Cardiac septum (tissue), 1 donor: ENCODE measurements around the gene TP53BP1. TPM values are rescaled to one million over a fixed set of nuclear protein-coding genes. Genes with fewer than 3 reads are reported as not detected.
"Not testable (repeated sequence)": the region's sequence is repeated elsewhere in the genome, so short reads cannot be mapped to it uniquely, and the experiment has no call there.

Source experiments
- DNase-seq: peaks from one replicate; pipeline ENCODE4 v3.0.0-alpha.2; 2020; ENCODE audit warnings: low spot score
- intact Hi-C: fragments of 100-400 bp; cut with DNase I; formaldehyde crosslinking; loops from one replicate; pipeline ENCODE4 v1.14.0; 2022
- long read RNA-seq: library from polyadenylated mRNA; unstranded; transcript quantifications from one replicate; pipeline ENCODE4 v2.0.0, GENCODE V29; 2021
- total RNA-seq: library from RNA; stranded (reverse); fragmentation: NEBNext Ultra II Directional; extraction: Animal tissue kit (Norgen Biotek cat#: 25700); gene quantifications from one replicate; pipeline ENCODE4 v1.2.1, GENCODE V29; 2021
- donor health status: DM: no; HTN: no; CAD: no.

Gene TP53BP1
- 33.1 TPM for total RNA-seq
- long read RNA-seq, full-length matches to known transcripts, result 3 of 22 reads
- long read RNA-seq, partial matches to known transcripts, result 11 of 22 reads
- long read RNA-seq, other reads (novel, unspliced or antisense), result 8 of 22 reads

- intact Hi-C loops, result loop anchor here (1.0 kb wide), 1 partner anchor 17 kb away; no protein-coding TSS in a partner anchor
- peak; percentile 99 for DNase-seq
Measured at GRCh38 chr15:43492673-43493601, at the start of gene TP53BP1. Gene TP53BP1, minus strand, starts transcription at chr15:43493156. Its CDS starts 113 bp downstream, at chr15:43493043.

GRCh38 chr15:43541785-43542184 lies 48.8 kb upstream of the TP53BP1 start:
- intact Hi-C loops, result no loop called here
- no peak for DNase-seq

GRCh38 chr15:43538091-43538490 lies 45.1 kb upstream of the TP53BP1 start:
- no peak for DNase-seq
- intact Hi-C loops, result no loop called here

GRCh38 chr15:43534897-43535296 lies 41.9 kb upstream of the TP53BP1 start:
- DNase-seq, result no peak
- intact Hi-C loops, result no loop called here

- intact Hi-C loops, DNase-seq: not testable (repeated sequence)
Measured at GRCh38 chr15:43532826-43533225, 39.9 kb upstream of the TP53BP1 start.

GRCh38 chr15:43531018-43531670 lies 38.2 kb upstream of the TP53BP1 start:
- intact Hi-C loops, result no loop called here
- DNase-seq, result no peak

- no peak for DNase-seq
- intact Hi-C loops, result no loop called here
Measured at GRCh38 chr15:43529587-43530345, 36.8 kb upstream of the TP53BP1 start.

GRCh38 chr15:43529141-43529540 lies 36.2 kb upstream of the TP53BP1 start:
- no peak for DNase-seq
- intact Hi-C loops, result no loop called here

- DNase-seq, result no peak
- intact Hi-C loops, result no loop called here
Measured at GRCh38 chr15:43528542-43529007, 35.6 kb upstream of the TP53BP1 start.

GRCh38 chr15:43527802-43528541 lies 35.0 kb upstream of the TP53BP1 start:
- intact Hi-C loops, result no loop called here
- DNase-seq, result no peak

GRCh38 chr15:43527016-43527801 lies 34.3 kb upstream of the TP53BP1 start:
- intact Hi-C loops, result no loop called here
- no peak for DNase-seq

- intact Hi-C loops, result no loop called here
- DNase-seq, result no peak
Measured at GRCh38 chr15:43526261-43526930, 33.4 kb upstream of the TP53BP1 start.

GRCh38 chr15:43525131-43525530 lies 32.2 kb upstream of the TP53BP1 start:
- no peak for DNase-seq
- intact Hi-C loops, result no loop called here

GRCh38 chr15:43524254-43524845 lies 31.4 kb upstream of the TP53BP1 start:
- no peak for DNase-seq
- intact Hi-C loops, result no loop called here

GRCh38 chr15:43523646-43524045 lies 30.7 kb upstream of the TP53BP1 start:
- intact Hi-C loops, result no loop called here
- no peak for DNase-seq

- intact Hi-C loops, result no loop called here
Measured at GRCh38 chr15:43522247-43522646, 29.3 kb upstream of the TP53BP1 start.

GRCh38 chr15:43521419-43521818 lies 28.5 kb upstream of the TP53BP1 start:
- DNase-seq, result no peak
- intact Hi-C loops, result no loop called here

More at GRCh38 chr15:43522247-43522646, 29.3 kb upstream of the TP53BP1 start:
- no peak for DNase-seq
